Heart left ventricle (tissue), 13 donors: ENCODE measurements around the gene SLC10A1.

Experiments
- POLR2A ChIP-seq, 2 donors: fragments of 450-650 bp; IDR thresholded peaks; one replicate each; pipeline ENCODE4 v1.6.1; 2017; ENCODE audit warnings: antibody characterized with exemption in 2 of 2, mild to moderate bottlenecking in 2 of 2, moderate library complexity in 2 of 2
- TF ChIP-seq, protein P1 (sequence below), 12 donors: fragments of 200-600 bp; sonication (generic) in 4 of 12; IDR thresholded peaks; one replicate each; pipeline versions ENCODE4 v1.5.0 to v1.8.0; 2018 to 2022; ENCODE audit warnings: antibody characterized with exemption in 12 of 12, mild to moderate bottlenecking in 5 of 12
- donor health status: ischemic (EF 13 %, LVEDD 7.1; RV severe dilation, severe dysfunction).
- donor health status: DM: no; HTN: yes; CAD: no.
- donor health status: DM: no; HTN: no; CAD: no.
- donor health status: ischemic (EF 25% LVEDD 6.9; RV normal size, moderate dysfunction).
- donor health status: ischemic (EF 25% LVEDD 5.7; RV mildly dilated, moderate dysfunction).
- donor health status: ischemic (EF 35%, LVEDD 5.7; RV mildly dilated, moderate dysfunction).
- donor health status: nonischemic (EF 11% LVEDD 7.7; RV severe dilation, severe dysfunction).
- donor health status: DM: yes; HTN: yes; CAD: no.
- donor health status: PGD.
- donor health status: ischemic (EF 29% LVEDD 5.4; RV normal size, mild dysfunction).
- donor health status: nonischemic (EF 23%, LVEDD 6.1; RV moderate dilation, normal function).

DNA sequence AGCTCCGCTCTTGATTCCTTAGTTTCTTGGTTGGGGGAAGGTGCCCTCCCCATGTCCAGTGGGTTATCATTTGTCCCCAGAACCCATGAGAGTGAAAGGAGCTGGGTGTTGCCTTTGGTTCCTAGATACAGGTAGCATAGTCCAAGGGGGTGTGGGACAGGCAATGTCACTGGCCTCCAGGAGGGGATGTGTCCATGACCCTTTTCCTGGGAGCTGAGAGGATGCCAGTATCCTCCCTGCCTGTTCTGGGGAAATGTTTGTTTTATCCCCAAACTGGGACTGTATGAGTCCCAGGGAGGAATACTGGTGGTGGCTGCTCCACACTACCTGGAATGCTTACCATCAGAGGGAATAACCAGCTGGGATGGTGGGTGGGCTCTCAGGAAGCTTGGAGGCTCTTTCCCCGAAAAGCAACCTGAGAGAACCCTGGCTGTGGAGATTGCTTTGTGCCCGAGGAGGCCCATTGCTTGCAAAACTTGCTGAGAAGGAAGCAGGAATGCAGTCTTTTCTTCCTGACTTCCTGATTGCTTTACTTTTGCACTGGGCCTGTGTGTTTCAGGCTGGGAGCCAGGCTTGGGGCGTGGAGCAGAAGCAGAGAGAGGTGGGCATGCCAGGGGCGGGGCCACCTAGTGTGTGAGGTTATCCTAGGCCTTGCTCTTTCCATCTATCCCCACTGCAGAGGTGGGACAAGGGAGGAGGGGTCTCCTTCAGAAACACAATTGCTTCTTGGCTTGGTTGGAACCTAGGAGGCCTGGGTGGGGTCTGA is 715 bp upstream of the SLC10A1 start:
- TF ChIP-seq, protein P1, sequence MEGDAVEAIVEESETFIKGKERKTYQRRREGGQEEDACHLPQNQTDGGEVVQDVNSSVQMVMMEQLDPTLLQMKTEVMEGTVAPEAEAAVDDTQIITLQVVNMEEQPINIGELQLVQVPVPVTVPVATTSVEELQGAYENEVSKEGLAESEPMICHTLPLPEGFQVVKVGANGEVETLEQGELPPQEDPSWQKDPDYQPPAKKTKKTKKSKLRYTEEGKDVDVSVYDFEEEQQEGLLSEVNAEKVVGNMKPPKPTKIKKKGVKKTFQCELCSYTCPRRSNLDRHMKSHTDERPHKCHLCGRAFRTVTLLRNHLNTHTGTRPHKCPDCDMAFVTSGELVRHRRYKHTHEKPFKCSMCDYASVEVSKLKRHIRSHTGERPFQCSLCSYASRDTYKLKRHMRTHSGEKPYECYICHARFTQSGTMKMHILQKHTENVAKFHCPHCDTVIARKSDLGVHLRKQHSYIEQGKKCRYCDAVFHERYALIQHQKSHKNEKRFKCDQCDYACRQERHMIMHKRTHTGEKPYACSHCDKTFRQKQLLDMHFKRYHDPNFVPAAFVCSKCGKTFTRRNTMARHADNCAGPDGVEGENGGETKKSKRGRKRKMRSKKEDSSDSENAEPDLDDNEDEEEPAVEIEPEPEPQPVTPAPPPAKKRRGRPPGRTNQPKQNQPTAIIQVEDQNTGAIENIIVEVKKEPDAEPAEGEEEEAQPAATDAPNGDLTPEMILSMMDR (IDR thresholded peaks at IDR 0.05) = no peak
- TF ChIP-seq POLR2A (IDR thresholded peaks at IDR 0.05) = no peak
